ENCODE data around the gene GPC6.

The GPC6 gene

GRCh38 chr13:93502987-93503615, 276.5 kb downstream of the GPC6 start:
- DNase-seq (ENCODE audit: low spot score), result no peak

- no peak for DNase-seq (ENCODE audit: low spot score)
Observed at GRCh38 chr13:93505104-93505952, 278.7 kb downstream of the GPC6 start.

GRCh38 chr13:93511011-93511410, 284.4 kb downstream of the GPC6 start:
- no peak for DNase-seq (ENCODE audit: low spot score)

GRCh38 chr13:93515267-93515666, 288.7 kb downstream of the GPC6 start:
- no peak for DNase-seq (ENCODE audit: low spot score)

GRCh38 chr13:93517658-93518057, 291.1 kb downstream of the GPC6 start:
- no peak for DNase-seq (ENCODE audit: low spot score)

- no peak for DNase-seq (ENCODE audit: low spot score)
Observed at GRCh38 chr13:93521307-93521706, 294.7 kb downstream of the GPC6 start.

- no peak for DNase-seq (ENCODE audit: low spot score)
Observed at GRCh38 chr13:93522501-93522900, 295.9 kb downstream of the GPC6 start.

- no peak for DNase-seq (ENCODE audit: low spot score)
Observed at GRCh38 chr13:93525087-93525486, 298.5 kb downstream of the GPC6 start.

- DNase-seq (ENCODE audit: low spot score), result no peak
Observed at GRCh38 chr13:93527748-93528297, 301.2 kb downstream of the GPC6 start.

- DNase-seq (ENCODE audit: low spot score), result no peak
Observed at GRCh38 chr13:93529961-93530360, 303.4 kb downstream of the GPC6 start.

- DNase-seq (ENCODE audit: low spot score), result no peak
Observed at GRCh38 chr13:93534181-93534700, 307.6 kb downstream of the GPC6 start.

- DNase-seq (ENCODE audit: low spot score), result no peak
Observed at GRCh38 chr13:93535251-93535650, 308.6 kb downstream of the GPC6 start.

GRCh38 chr13:93539914-93540313, 313.3 kb downstream of the GPC6 start:
- no peak for DNase-seq (ENCODE audit: low spot score)

- DNase-seq (ENCODE audit: low spot score), result no peak
Observed at GRCh38 chr13:93547886-93548285, 321.3 kb downstream of the GPC6 start.

GRCh38 chr13:93549326-93550005, 322.9 kb downstream of the GPC6 start:
- DNase-seq (ENCODE audit: low spot score), result no peak

GRCh38 chr13:93550236-93550635, 323.6 kb downstream of the GPC6 start:
- no peak for DNase-seq (ENCODE audit: low spot score)

- DNase-seq (ENCODE audit: low spot score), result no peak
Observed at GRCh38 chr13:93552596-93552995, 326.0 kb downstream of the GPC6 start.

GRCh38 chr13:93554514-93554913, 327.9 kb downstream of the GPC6 start:
- no peak for DNase-seq (ENCODE audit: low spot score)

GRCh38 chr13:93558637-93559036, 332.0 kb downstream of the GPC6 start:
- no peak for DNase-seq (ENCODE audit: low spot score)

GRCh38 chr13:93559718-93560117, 333.1 kb downstream of the GPC6 start:
- peak; percentile 74 for DNase-seq (ENCODE audit: low spot score)

GRCh38 chr13:93561576-93562225, 335.1 kb downstream of the GPC6 start:
- DNase-seq (ENCODE audit: low spot score), result no peak

- DNase-seq (ENCODE audit: low spot score), result no peak
Observed at GRCh38 chr13:93562676-93563075, 336.1 kb downstream of the GPC6 start.

Measured in RKO (cell line).